ENCODE measurements around the gene DNAH8.

DNA sequence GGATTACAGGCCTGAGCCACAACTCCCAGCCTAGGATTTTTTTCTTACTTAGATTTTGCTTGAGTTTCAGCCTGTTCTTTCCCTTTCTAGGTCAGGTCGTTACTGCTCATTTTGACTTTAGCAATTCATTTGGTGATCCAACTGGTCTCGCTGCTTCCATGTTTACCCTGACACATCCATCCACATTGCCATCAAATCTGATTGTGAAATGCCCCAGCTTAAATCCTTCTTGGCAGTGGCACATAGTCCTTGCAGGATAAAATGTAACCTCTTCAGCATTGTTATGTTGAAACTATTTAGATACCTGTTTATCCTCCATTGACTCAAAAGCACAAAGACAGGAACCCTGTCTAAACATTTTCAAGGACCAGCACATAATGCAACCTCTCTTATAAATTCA is 77.2 kb downstream of the DNAH8 start:
- TF ChIP-seq CTCF (IDR thresholded peaks at IDR 0.05 in 2 of 3, conservative IDR thresholded peaks at IDR 0.05 in 1 of 3; ENCODE audit: borderline replicate concordance in 1 of 3, insufficient read depth in 1 of 3, low read depth in 2 of 3, low read length in 2 of 3) (no peak), SP1 (IDR thresholded peaks at IDR 0.05; ENCODE audit: low read depth) (no peak), POLR2A (IDR thresholded peaks at IDR 0.05; ENCODE audit: borderline replicate concordance, extremely low read depth, insufficient read depth, insufficient read length) (no peak), POLR2AphosphoS5 (IDR thresholded peaks at IDR 0.05; ENCODE audit: low read depth, low read length) (no peak), EZH2 (IDR thresholded peaks at IDR 0.05) (no peak), JUND (IDR thresholded peaks at IDR 0.05) (no peak), SIN3A (IDR thresholded peaks at IDR 0.05; ENCODE audit: low read depth) (no peak), EZH2phosphoT487 (IDR thresholded peaks at IDR 0.05; ENCODE audit: borderline replicate concordance) (no peak)
- TF ChIP-seq, protein P1, sequence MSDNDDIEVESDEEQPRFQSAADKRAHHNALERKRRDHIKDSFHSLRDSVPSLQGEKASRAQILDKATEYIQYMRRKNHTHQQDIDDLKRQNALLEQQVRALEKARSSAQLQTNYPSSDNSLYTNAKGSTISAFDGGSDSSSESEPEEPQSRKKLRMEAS (IDR thresholded peaks at IDR 0.05): no peak
- TF ChIP-seq, protein P2, sequence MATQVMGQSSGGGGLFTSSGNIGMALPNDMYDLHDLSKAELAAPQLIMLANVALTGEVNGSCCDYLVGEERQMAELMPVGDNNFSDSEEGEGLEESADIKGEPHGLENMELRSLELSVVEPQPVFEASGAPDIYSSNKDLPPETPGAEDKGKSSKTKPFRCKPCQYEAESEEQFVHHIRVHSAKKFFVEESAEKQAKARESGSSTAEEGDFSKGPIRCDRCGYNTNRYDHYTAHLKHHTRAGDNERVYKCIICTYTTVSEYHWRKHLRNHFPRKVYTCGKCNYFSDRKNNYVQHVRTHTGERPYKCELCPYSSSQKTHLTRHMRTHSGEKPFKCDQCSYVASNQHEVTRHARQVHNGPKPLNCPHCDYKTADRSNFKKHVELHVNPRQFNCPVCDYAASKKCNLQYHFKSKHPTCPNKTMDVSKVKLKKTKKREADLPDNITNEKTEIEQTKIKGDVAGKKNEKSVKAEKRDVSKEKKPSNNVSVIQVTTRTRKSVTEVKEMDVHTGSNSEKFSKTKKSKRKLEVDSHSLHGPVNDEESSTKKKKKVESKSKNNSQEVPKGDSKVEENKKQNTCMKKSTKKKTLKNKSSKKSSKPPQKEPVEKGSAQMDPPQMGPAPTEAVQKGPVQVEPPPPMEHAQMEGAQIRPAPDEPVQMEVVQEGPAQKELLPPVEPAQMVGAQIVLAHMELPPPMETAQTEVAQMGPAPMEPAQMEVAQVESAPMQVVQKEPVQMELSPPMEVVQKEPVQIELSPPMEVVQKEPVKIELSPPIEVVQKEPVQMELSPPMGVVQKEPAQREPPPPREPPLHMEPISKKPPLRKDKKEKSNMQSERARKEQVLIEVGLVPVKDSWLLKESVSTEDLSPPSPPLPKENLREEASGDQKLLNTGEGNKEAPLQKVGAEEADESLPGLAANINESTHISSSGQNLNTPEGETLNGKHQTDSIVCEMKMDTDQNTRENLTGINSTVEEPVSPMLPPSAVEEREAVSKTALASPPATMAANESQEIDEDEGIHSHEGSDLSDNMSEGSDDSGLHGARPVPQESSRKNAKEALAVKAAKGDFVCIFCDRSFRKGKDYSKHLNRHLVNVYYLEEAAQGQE (IDR thresholded peaks at IDR 0.05; ENCODE audit: low read depth): no peak
